Endometrium (tissue), 2 donors: Measurements from ENCODE around the gene SALL4.
"Not testable (repeated sequence)": the region's sequence is repeated elsewhere in the genome, so short reads cannot be mapped to it uniquely, and the experiment has no call there.

Experiments used
- FAIRE-seq: peaks from 2 replicates; lab custom pipeline; 2012; peaks lifted over from hg19 to GRCh38; lab: Jason Lieb, UNC
- donor health status: control.
- donor health status: control.

SALL4 gene

DNA sequence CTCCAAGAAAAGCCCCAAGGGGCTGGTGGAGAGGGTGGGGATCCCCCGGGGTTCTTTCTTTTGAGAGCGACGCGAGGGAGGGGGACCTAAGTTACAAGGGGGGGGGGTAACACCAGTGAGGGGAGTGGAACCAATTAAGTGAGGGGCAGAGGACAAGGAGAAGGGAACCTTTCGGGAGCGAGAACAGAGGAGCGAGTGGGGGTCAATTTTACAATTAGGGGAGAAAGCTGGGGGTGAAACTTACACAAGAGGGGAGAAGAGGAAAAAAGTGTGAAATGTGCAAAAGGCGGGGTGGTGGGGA lies 548 bp downstream of the SALL4 start:
- FAIRE-seq, result no peak

DNA sequence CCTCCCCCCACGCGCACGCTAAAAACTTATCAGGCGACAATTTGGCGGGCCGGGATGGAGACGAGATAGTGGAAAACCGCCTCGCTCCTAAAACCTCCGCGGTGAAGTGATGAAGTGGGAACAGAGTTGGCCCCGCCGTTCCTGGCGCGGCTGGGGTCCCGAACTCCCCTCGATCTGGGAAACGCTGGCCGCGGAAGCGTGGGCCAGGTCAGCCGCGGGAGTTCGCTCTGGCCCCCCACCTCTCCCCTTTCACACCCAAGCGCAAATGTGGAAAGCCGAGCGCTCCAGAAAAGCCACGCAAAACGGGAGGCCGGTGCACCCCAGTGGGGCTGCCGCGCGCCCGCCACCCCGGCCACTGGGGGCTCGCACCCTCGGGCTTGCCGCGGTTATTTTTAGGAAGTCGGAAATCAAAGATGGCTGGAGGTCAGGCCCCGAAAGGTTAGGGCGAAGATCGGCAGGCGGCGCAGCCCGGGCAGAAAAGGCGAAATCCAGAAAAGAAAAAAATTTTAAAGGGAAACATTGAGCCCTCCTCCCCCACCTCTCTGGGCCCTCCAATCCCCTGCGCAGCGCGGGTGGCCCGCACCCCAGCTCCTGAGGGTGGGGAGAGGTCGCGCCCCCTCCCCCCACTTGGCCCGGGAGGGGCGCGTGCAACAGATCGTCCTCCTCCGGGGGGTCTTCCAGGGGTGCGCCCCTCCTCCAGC lies 1.0 kb downstream of the SALL4 start:
- FAIRE-seq, result no peak

DNA sequence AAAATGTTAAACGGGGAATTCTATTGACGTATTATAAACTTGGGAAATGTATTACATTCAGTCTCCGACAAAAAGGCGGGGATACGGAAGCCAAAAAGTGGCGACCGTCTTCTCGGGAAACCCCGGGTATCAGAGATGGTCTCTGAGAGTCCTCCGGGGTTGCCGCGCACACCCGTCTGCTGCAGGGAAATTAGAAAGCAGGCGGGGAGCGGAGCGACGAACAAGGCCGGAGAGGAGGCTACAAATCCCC lies 1.5 kb downstream of the SALL4 start:
- FAIRE-seq, result no peak

DNA sequence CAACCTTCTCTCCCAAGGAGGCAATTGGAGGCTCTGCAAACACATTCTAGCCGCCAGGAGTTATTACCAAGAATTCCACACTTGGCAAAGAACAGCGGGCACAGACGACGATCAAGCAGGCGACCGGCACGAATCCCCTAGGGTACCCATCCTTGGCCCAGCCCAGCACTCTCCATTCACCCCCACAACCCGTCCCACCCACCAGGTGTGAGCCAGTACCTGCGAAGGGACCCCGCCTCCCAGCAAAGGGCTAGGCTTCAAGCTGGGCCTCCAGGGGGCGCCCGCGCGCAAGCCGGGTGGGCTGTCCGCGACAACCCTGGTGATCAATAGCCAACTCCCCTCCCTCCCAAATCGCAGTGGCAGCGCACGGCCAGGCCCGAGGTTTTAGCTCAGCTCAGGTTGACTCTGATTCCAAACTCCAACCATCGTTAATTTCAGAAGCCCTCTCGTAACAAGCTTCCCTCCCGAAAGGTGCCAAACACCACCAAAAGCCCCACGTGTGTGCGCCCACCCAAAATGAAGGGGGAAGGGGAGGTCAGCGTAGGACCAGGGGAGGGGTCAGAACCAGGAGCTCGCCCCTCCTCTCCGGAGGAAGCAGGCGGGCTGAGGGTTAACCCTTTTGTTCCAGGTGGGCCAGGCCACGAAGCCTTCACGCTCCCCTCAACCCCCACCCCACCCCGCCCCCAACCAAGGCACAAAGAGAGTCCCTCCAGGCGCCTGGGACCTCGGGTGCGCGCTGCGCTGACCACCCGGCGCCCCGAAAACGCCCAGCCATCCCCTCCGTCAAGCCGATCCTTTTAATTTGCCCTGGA lies 2.1 kb downstream of the SALL4 start:
- no peak for FAIRE-seq

DNA sequence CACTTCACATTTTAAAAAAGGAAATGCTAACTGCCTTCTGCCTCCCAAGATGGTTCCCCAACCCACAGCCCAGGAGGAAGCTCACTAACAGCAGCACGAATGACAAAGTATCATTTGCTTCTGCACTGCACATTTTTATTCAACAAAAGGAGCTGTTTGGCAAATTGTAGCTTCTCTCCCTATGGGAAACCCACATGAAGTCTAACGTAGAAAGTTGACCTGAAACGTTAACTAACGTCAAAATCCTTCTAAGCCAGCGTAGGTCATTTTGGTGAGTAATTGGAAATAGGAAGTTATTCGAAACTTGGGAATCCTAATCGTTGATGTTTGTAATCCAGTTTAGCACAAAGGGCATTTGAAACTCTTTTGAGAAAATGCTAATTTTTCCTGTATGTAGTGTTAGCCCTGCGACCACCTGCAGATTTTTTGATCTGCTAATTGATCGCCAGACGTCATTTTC lies 2.9 kb downstream of the SALL4 start:
- FAIRE-seq, result no peak

DNA sequence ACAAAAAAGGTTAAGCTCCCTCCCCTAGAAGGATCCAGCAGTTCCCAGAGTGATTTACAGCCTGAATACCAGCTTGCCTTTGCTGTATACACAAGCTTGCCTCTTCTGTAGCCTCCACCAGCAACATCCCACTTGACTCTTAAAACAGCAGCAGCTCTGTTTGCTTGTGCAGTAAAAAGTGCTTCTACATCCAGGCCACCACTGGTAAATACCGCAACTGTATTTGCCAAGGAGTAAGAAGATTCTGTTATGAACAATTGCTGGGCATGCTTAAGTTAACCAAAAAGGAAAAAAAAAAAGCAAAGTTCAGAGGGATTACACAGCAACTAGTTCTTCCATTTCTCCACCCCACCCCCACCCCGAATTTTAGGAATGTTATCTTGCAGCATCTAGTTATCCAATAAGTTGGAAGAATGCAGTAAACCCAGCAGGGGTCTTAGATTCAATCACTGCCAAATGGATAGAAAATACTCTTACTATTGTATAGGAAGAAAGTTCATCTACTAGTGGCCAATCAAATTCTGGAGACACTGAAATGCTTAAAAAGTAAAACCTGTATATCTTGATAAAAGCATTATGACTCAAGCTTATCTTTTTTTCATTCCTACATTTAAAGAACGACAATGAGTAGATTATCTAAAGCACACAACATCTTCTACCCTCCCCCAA lies 4.8 kb downstream of the SALL4 start:
- no peak for FAIRE-seq

DNA sequence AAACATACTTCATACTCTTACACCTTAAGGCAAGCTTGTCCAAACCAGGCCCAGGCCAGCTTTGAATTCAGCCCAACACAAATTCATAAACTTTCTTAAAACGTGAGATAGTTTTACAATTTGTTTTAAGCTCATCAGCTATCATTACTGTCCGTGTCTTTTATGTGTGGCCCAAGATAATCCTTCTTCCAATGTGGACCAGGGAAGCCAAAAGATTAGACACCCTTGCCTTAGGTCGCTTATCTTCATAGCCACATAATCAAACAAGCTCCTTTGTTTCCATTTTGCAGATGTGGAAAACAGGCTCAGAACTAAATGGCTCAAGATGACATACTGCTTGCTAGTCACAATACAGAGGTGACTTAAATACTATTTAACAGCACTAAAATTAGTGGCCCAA lies 6.0 kb downstream of the SALL4 start:
- no peak for FAIRE-seq

DNA sequence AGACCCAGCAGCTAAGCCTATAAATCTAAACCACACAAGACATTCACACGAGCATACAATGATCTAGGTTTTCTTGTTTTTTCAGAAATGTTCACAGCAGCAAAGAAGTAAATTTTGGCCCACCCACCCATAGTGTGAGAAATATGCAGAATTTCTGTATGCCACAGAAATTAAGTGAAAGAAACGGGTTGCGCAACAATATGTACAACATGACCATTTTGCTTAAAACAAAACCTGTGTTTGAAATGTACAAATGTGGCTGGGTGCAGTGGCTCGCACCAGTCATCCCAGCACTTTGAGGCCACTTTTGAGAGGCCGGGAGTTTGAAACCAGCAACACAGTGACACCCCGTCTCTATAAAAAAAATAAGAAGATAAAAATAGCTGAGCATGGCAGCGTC lies 9.4 kb downstream of the SALL4 start:
- FAIRE-seq, result no peak

DNA sequence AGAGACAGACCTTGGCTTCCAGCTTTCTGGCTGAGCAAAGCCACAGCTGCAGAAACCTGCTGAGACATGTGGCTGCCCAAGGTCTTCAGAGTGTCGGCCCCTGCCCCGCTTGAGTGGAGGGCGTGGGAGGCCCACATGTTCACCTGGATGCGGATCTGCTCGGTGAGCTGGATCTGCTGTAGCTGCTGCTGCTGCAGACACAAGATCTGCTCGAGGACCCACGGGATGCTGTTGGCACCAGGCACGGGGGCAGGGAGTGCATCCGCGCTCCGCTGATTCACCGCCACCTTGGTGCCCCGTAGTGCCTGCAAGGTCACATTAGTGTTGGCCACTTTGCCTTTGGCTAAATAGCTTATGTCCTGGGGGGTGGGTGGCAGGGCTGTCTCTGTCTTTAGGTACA lies 10.7 kb downstream of the SALL4 start:
- FAIRE-seq, result no peak

DNA sequence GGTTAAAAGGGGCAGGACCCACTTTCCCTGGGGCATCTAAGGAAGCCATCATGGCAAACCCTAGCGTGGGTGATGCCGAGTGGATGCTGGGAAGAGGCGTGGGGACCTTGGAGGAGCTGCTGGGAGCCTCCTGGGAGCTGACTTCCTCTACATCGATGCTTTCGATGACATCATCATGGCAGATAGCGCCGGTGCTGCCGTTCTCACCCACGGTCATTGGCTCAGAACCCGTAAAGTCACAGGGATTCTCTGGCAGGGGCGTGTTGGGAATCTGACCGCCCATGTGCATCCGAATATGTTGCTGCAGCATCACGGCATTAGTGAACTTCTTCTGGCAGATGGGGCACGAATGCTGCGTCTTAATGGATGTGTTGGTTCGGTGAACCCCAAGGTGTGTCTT lies 12.1 kb downstream of the SALL4 start:
- no peak for FAIRE-seq

DNA sequence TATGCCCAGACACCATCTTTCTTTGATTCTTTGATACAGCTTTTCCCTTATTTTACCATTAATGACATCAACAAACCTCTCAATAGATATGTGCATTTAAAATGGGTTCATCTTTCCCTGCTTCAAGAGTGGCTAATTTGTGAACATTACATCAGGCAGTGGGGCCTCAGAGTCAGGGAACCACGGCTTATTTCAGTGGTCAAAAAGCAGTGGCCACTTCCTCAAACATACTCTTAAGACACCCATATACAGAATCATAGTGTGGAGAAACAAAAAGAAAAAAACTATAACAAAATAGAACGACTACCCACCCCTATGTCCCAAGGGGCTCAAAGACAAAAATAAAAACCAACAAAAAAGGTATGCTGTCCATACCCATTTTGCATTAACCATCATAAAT lies 12.9 kb downstream of the SALL4 start:
- no peak for FAIRE-seq

DNA sequence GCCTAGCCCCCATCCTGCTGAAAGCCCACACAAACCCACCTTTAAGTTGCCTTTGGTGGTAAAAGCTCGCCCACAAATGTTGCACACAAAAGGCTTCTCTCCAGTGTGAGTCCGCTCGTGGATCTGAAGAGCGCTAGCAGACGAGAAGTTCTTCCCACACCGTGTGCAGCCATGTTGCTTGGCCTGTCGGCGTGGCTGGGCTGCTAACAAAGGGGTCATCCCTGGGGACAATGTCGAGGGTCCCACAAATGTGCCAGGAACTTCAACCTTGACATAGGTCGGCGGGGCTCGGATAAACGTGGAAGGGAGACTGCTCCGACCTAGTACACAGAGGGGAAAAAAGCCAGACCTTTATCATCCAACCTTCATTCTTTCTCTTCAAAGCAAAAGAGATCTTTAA lies 13.5 kb downstream of the SALL4 start:
- no peak for FAIRE-seq

DNA sequence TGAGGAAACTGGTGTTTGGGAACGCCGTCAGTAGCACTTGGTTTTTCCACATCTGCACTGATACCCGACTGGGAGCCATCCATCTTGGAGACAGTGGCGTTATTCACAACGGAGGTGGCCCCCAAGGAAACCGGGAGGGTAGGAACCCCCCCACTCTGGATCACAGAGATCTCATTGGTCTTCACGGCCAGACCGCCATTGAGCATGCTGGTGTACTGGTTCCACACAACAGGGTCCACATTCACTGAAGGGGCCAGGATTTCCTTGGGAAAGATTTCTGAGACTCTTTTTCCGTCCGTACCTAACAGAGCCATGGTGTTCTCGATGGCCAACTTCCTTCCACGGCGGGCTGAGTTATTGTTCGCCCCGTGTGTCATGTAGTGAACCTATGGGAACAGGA lies 18.0 kb downstream of the SALL4 start:
- FAIRE-seq, result no peak

DNA sequence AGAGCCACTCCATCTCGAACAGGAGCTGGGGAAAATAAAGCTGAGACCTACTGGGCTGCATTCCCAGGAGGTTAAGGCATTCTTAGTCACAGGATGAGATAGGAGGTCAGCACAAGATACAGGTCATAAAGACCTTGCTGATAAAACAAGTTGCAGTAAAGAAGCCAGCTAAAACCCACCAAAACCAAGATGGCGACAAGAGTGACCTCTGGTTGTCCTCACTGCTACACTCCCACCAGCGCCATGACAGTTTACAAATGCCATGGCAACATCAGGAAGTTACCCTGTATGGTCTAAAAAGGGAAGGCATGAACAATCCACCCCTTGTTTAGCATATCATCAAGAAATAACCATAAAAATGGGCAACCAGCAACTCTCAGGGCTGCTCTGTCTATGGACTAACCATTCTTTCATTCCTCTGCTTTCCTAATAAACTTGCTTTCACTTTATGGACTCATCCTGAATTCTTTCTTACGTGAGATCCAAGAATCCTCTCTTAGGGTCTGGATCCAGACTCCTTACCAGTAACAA lies 24.0 kb downstream of the SALL4 start:
- not testable (repeated sequence) for FAIRE-seq

DNA sequence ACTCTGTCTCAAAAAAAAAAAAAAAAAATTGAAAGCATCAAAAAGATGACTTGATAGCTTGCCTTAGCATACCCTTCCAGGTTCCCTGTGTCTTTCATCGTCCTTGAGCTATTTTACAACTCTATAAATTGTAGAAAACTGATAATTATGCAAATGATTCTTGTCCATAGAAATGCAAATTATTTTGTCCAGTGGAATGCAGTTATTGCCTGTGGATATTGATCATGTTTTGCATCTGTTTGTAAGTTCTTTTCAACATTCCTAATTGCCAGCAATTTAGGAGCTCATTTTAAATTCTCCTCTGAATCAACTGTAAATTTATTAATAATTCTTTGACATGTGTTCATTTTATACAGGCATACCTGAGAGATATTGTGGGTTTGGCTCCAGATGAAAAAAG lies 27.1 kb downstream of the SALL4 start:
- FAIRE-seq, result no peak

DNA sequence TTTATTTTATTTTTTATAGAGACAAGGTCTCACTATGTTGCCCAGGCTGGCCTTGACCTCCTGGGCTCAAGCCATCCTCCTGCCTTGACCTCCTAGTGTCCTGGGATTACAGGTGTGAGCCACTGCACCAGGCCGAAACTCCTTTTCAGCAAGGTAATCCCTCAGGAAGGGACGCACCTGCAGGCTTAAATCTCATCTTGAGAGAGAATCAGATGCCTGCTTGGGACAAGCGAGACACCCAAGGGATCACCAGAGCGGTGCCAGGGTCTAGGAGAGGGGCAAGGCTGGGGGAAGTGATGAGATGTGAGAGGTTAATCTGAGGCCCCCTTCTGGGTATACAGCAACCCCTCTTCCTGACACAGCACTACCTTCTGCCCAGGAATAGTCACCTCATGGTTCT lies 30.1 kb downstream of the SALL4 start:
- no peak for FAIRE-seq

DNA sequence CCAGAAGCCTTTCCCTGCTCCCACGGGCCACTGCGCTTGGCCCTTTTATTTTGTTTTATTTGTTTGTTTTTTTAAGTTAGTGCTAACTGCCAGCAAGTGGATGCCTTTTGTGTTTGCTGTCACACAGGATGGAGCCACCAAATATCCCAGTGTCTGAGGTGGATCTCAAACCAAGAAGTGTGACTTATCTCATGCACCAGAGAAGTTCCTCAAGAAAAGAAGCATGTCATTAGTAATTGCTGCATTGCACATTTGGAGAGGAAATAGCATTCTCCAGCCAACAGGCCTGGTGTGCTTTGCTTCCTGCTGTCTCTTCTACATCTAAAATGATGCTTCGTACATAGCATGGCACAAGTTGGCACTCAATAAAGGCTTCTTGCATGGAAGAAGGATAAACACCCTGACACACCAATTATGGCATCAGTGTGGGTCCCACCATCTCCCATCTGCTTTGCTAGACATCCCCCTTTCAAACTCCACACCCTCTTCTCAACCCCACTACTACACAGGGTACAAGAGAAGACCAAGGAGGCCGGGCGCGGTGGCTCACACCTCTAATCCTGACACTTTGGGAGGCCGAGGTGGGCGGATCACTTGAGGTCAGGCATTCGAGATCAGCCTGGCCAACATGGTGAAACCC lies 32.2 kb downstream of the SALL4 start:
- FAIRE-seq, result no peak

DNA sequence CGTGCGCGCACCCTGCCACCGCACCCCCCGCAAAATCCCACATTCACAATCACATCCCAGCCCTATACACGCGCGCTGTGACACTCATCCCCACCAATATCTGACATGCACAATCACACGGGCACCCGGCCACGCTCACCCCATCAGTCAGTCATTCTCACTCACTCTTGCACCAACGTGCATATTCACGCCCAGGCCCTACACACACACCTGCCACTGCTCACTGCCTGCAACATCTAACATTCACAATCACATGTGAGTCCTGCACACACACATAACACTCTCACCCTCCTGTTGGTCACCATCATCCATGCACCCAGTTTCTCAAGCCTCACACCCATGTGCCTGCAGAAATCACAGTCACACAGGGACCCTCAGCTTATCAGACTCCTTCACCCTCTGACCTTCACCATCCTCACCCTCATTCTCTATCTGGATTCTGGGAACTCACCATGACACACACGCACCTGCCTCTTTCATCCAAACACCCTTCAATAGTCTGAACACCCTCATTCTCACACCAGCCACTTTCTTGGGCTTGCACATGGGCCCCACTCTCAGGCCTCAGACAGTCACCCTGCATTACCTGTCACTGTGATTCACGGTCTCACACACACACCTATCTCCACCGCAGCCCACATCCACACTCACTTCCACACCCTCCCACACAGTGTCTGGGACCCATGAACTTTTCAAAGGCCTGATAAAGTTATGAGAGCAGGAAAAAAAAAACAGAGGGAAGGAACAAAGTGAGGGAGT lies 33.4 kb downstream of the SALL4 start:
- FAIRE-seq, result no peak

DNA sequence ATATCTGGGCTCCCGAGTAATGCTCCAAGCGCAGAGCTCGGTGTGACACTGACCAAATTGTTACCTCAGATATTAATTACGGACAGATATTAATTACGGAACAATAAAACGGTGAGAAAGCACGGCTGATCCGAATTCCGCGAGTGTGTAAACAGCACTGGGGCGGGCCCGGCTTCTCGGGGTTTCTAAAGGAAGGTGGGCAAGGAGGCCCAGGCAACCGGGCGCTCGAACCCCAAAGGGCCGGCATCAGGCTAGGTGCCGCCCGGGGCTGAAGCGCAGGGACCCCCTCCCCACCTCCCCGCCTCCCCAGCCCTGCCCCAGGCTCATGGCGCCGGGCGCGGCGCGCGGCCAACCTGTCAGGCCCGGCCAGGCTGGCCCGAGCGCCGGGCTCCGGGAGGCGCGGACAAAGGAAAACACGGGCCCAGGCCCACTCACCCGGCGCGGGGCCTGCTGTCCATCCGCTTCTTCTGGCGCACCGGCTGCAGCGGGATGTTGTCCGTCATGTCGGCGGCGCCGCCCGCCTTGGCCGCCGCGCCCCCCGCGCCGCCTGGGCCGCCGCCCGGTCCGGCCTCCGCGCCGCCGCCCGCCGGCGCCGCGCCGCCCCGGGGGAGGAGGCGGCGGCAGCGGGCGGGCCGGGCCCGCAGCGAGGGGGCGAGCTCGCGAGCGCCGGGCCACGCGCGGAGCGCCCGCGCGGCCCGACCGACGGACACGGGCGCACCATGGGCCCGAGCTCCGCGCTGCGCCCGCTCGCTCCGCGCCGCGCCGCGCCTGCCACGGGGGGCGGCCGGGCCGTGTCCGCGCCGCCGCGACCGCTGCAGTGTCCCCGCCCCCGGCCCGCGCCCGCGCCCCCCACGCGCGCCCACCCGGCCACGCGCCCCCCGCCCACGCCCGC lies 34.2 kb downstream of the SALL4 start, which contains the start of gene ATP9A:
TSS of gene ATP9A (minus strand) at position 524 of the 892 bp plus-strand sequence. CDS start at position 503, 21 bp downstream.
- FAIRE-seq, result no peak

DNA sequence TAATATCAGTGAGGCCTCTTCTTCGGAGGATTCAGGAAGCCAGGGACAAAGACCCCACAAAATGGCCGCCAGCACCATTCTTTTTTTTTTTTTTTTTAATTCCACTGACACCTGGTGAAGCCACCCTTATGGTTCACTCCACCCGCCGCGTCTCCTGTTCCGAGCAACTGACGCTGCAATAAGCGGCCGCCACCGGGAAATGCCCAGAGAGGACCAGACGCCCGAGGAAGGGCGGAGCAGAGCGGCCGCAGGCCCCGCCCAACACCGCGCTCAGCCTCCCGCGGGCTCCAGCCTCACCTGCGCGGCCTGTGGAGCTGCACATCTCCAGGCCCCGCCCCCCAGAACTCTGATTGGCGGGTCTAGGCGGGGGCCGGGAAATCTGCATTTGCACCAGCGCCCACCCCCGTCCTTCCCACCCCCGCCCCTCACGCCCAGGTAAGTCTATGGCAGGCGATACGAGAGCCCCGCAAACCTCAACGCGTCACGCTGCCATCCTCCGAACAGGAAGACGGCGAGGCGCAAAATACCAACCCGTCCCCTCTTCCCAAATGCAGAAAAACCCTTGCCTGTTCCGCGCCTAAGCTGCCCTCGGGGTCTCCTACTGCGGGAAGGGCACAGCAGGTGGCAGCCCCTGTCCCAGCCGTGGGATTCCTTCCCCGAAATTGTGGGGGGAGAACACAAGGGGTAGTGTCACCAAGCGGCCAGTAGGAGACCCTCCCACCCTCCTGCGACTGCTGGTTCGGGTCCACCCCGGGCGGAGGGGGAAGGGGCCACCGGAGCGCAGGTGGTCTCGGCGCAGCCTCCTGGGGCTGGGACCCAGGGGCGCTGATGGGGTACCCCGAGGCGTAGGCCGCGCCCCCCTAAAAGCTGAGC lies 35.1 kb downstream of the SALL4 start:
- FAIRE-seq, result no peak
